K562 (cell line): Measurements from ENCODE around the gene SGSH. TPM values are rescaled to one million over a fixed set of nuclear protein-coding genes. Genes with fewer than 3 reads are reported as not detected.

Experiments used
- CCNT2 ChIP-seq: IDR thresholded peaks from 2 replicates; pipeline ENCODE4 v1.6.1; 2011; ENCODE audit warnings: borderline replicate concordance, low read depth, mild to moderate bottlenecking, moderate library complexity, mixed read lengths, low read length; ENCODE audit not compliant: insufficient read length; ENCODE audit errors: extremely low read depth
- FOXP1 ChIP-seq: sonication (generic); formaldehyde crosslinking; IDR thresholded peaks from 2 replicates; pipeline ENCODE4 v1.8.0; 2022; ENCODE audit warnings: mild to moderate bottlenecking, missing genetic modification reagents
- HNRNPLL ChIP-seq: fragments of 200-400 bp; formaldehyde crosslinking; IDR thresholded peaks from 2 replicates; pipeline ENCODE4 v1.6.1; 2017; ENCODE audit warnings: low read length, low read depth, mild to moderate bottlenecking; ENCODE audit not compliant: poor library complexity, severe bottlenecking
- JUND ChIP-seq, 2 experiments: IDR thresholded peaks; 2 replicates in 1 of 2; 3 replicates in 1 of 2; pipeline ENCODE4 v1.6.1; 2011; ENCODE audit warnings: borderline replicate concordance in 2 of 2, low read depth in 2 of 2, low read length in 2 of 2, improper control_type of control experiment in 1 of 2, missing biosample characterization in 1 of 2, missing genetic modification characterization in 1 of 2, missing genetic modification reagents in 1 of 2
- MAZ ChIP-seq, 2 experiments: fragments of 450-650 bp in 1 of 2; sonication (generic) in 1 of 2; formaldehyde crosslinking; IDR thresholded peaks in 1 of 2; conservative IDR thresholded peaks in 1 of 2; 2 replicates each; pipeline versions ENCODE4 v1.4.0 to v1.5.0; 2020; ENCODE audit warnings: mild to moderate bottlenecking in 1 of 2, missing genetic modification reagents in 1 of 2
- PATZ1 ChIP-seq: fragments of 250-450 bp; sonication (Bioruptor Pico); IDR thresholded peaks from 2 replicates; pipeline ENCODE4 v1.5.0; 2020; ENCODE audit warnings: mild to moderate bottlenecking, borderline replicate concordance
- PURB ChIP-seq: sonication (generic); formaldehyde crosslinking; IDR thresholded peaks from 2 replicates; pipeline ENCODE4 v1.9.0; 2021; ENCODE audit warnings: low read depth, mild to moderate bottlenecking, missing genetic modification reagents
- SRSF1 ChIP-seq: fragments of 200-400 bp; formaldehyde crosslinking; IDR thresholded peaks from 2 replicates; pipeline ENCODE4 v1.6.1; 2017; ENCODE audit warnings: mild to moderate bottlenecking, low read depth, low read length, moderate library complexity
- TAF1 ChIP-seq: IDR thresholded peaks from 2 replicates; pipeline ENCODE4 v1.6.1; 2011; ENCODE audit warnings: mild to moderate bottlenecking, low read length, moderate library complexity; ENCODE audit not compliant: insufficient read depth, control insufficient read depth, severe bottlenecking; ENCODE audit errors: extremely low read depth
- TAF9B ChIP-seq: fragments of 450-650 bp; IDR thresholded peaks from 2 replicates; pipeline ENCODE4 v1.6.1; 2018; ENCODE audit warnings: mild to moderate bottlenecking; ENCODE audit not compliant: partially characterized antibody
- TBP ChIP-seq: optimal IDR thresholded peaks from 2 replicates; pipeline ENCODE3; 2011; ENCODE audit warnings: low read depth, low read length, improper control_type of control experiment
- ZBTB33 ChIP-seq: sonication (generic); formaldehyde crosslinking; IDR thresholded peaks from 2 replicates; pipeline ENCODE4 v1.8.1; 2023; ENCODE audit warnings: mild to moderate bottlenecking, missing genetic modification reagents
- ZBTB7A ChIP-seq: IDR thresholded peaks from 2 replicates; pipeline ENCODE4 v1.6.1; 2011; ENCODE audit warnings: low read depth, mild to moderate bottlenecking, low read length, moderate library complexity, borderline replicate concordance; ENCODE audit not compliant: control insufficient read depth
- ZFP36 ChIP-seq: fragments of 150-350 bp; IDR thresholded peaks from 2 replicates; pipeline ENCODE4 v1.6.1; 2018; ENCODE audit warnings: low read length, low read depth; ENCODE audit not compliant: partially characterized antibody
- polyA plus RNA-seq, 8 experiments: library from polyadenylated mRNA; depleted of rRNA in 4 of 8; stranded (reverse) in 5 of 8; unstranded in 3 of 8; fragments of >200 nt; fragmentation: Nextera tagmentation in 2 of 8; fragmentation: Illumina TruSeq in 1 of 8; extraction: Ambion mirVana in 2 of 8; extraction: Trizol in 1 of 8; gene quantifications; 2 replicates each; pipeline versions ENCODE4 v1.2.1 to v1.2.3, GENCODE V29; 2011 to 2014; ENCODE audit warnings: inconsistent platforms in 1 of 8, missing spikeins in 1 of 8
- total RNA-seq, 7 experiments: library from RNA; depleted of rRNA in 6 of 7; stranded (reverse); fragments of >200 nt in 6 of 7; fragmentation: Illumina TruSeq in 2 of 7; extraction: Trizol in 2 of 7; gene quantifications; 2 replicates each; pipeline versions ENCODE4 v1.2.1 to v1.2.3, GENCODE V29; 2011 to 2021; ENCODE audit warnings: low replicate concordance in 1 of 7

The SGSH gene
- total and polyA plus RNA-seq, 9 of the 15 experiments (the other 6 are each of a cell fraction or from before 2014, with no cell fraction given), result 0.25 to 15.7 (median 4.9) TPM

- TF ChIP-seq FOXP1 (peak; percentile 63; the same call in 1 of the 2 replicates), JUND (IDR thresholded peaks at IDR 0.05; ENCODE audit: borderline replicate concordance, low read depth, low read length) (no peak), JUND (tag; IDR thresholded peaks at IDR 0.05; ENCODE audit: borderline replicate concordance, low read depth, low read length) (peak; percentile 36; the same call in 1 of the 3 replicates), HNRNPLL (peak; percentile 57), PURB (CRISPR knock-in tag) (no peak), PATZ1 (CRISPR knock-in tag) (no peak), ZBTB7A (peak; percentile 99), ZFP36 (peak; percentile 15), ZBTB33 (CRISPR knock-in tag) (0 out of 2 replicates have a peak, but pooled peaks have one; percentile 10), CCNT2 (peak; percentile 89), TBP (peak; percentile 13), TAF9B (no peak), SRSF1 (no peak), MAZ (CRISPR knock-in tag; conservative IDR thresholded peaks at IDR 0.05 in 1 of 2, IDR thresholded peaks at IDR 0.05 in 1 of 2) (peak; percentile 58 to 97; a peak in 3 of 4 replicates), TAF1 (peak; percentile 32)
Observed at GRCh38 chr17:80260069-80260535, 40.0 kb upstream of the SGSH start (continued).
